RWPE2 (cell line): Measurements from ENCODE around the gene NEDD4L.

Experiments
- ATAC-seq: fragments of 200-7000 bp; cut with Tn5 transposase; 3 replicates; pipeline ENCODE4 v1.9.1; 2021; ENCODE audit warnings: low read depth
- DNase-seq: peaks from one replicate; pipeline ENCODE4 v3.0.0-alpha.2; 2020; ENCODE audit warnings: low spot score
- H3K27ac ChIP-seq: fragments of 450-650 bp; 2 replicates; pipeline ENCODE4 v1.5.1; 2017; ENCODE audit warnings: mild to moderate bottlenecking; ENCODE audit not compliant: poor library complexity, severe bottlenecking
- H3K27me3 ChIP-seq: fragments of 250-450 bp; sonication (Bioruptor Pico); 2 replicates; pipeline ENCODE4 v1.5.1; 2021; ENCODE audit warnings: mild to moderate bottlenecking, moderate library complexity; ENCODE audit not compliant: insufficient read depth, poor library complexity, severe bottlenecking
- H3K36me3 ChIP-seq: fragments of 250-450 bp; sonication (Bioruptor Pico); 2 replicates; pipeline ENCODE4 v1.5.1; 2020; ENCODE audit warnings: low read depth, mild to moderate bottlenecking, moderate library complexity
- H3K4me1 ChIP-seq: fragments of 250-450 bp; sonication (Bioruptor Pico); 2 replicates; pipeline ENCODE4 v1.5.1; 2021; ENCODE audit warnings: mild to moderate bottlenecking, moderate library complexity; ENCODE audit not compliant: insufficient read depth, poor library complexity, severe bottlenecking
- H3K4me3 ChIP-seq: fragments of 250-450 bp; sonication (Bioruptor Pico); 2 replicates; pipeline ENCODE4 v1.5.1; 2021; ENCODE audit warnings: mild to moderate bottlenecking, moderate library complexity; ENCODE audit not compliant: severe bottlenecking
- H3K9me3 ChIP-seq: fragments of 250-450 bp; sonication (Bioruptor Pico); 2 replicates; pipeline ENCODE4 v1.5.1; 2021; ENCODE audit warnings: mild to moderate bottlenecking, moderate library complexity; ENCODE audit not compliant: severe bottlenecking
- CTCF ChIP-seq: fragments of 450-650 bp; IDR thresholded peaks from one replicate; pipeline ENCODE4 v1.5.1; 2017; ENCODE audit warnings: mild to moderate bottlenecking, moderate library complexity; ENCODE audit not compliant: poor library complexity, severe bottlenecking

The NEDD4L gene

GRCh38 chr18:58020567-58021107 is 23.4 kb upstream of the NEDD4L start:
- no peak for DNase-seq
- H3K9me3 ChIP-seq, result no peaks in the 10 kb centered on the region
- H3K4me1 ChIP-seq, result no peaks in the 10 kb centered on the region
- no peak for TF ChIP-seq CTCF
- no peaks in the 10 kb centered on the region for H3K36me3 ChIP-seq
- H3K4me3 ChIP-seq, result no peak overlapping the region
- H3K27ac ChIP-seq, result no peak overlapping the region
- no peak for ATAC-seq
- no peaks in the 10 kb centered on the region for H3K27me3 ChIP-seq

- no peak for ATAC-seq
- Histone ChIP-seq H3K36me3 (no peaks in the 10 kb centered on the region), H3K4me3 (no peak overlapping the region), H3K27ac (no peak overlapping the region), H3K4me1 (no peaks in the 10 kb centered on the region), H3K27me3 (no peaks in the 10 kb centered on the region), H3K9me3 (no peaks in the 10 kb centered on the region)
- no peak for TF ChIP-seq CTCF
- no peak for DNase-seq
Measured at GRCh38 chr18:58021504-58021903, 22.5 kb upstream of the NEDD4L start.

- H3K36me3 ChIP-seq, result no peaks in the 10 kb centered on the region
- ATAC-seq, result no peak
- H3K27me3 ChIP-seq, result no peaks in the 10 kb centered on the region
- H3K4me1 ChIP-seq, result no peaks in the 10 kb centered on the region
- DNase-seq, result no peak
- no peaks in the 10 kb centered on the region for H3K9me3 ChIP-seq
- H3K4me3 ChIP-seq, result no peak overlapping the region
- H3K27ac ChIP-seq, result no peak overlapping the region
- TF ChIP-seq CTCF, result no peak
Measured at GRCh38 chr18:58023108-58023507, 20.9 kb upstream of the NEDD4L start.

GRCh38 chr18:58024139-58024538 is 19.9 kb upstream of the NEDD4L start:
- no peak for TF ChIP-seq CTCF
- Histone ChIP-seq H3K4me3 (no peak overlapping the region), H3K9me3 (no peaks in the 10 kb centered on the region), H3K4me1 (no peaks in the 10 kb centered on the region), H3K27ac (no peak overlapping the region), H3K36me3 (no peaks in the 10 kb centered on the region), H3K27me3 (no peaks in the 10 kb centered on the region)
- ATAC-seq (no peak), DNase-seq (no peak)

- Histone ChIP-seq H3K27ac (no peak overlapping the region), H3K27me3 (no peaks in the 10 kb centered on the region), H3K4me3 (no peak overlapping the region), H3K9me3 (no peaks in the 10 kb centered on the region), H3K4me1 (no peaks in the 10 kb centered on the region), H3K36me3 (no peaks in the 10 kb centered on the region)
- TF ChIP-seq CTCF, result no peak
- DNase-seq (no peak), ATAC-seq (no peak)
Measured at GRCh38 chr18:58025205-58025604, 18.8 kb upstream of the NEDD4L start.
